Right lobe of liver (tissue), 4 donors: ENCODE data around the gene ZNF556.

ENCODE experiments used
- POLR2A ChIP-seq: fragments of 450-650 bp; IDR thresholded peaks from one replicate; pipeline ENCODE4 v1.6.1; 2017; ENCODE audit warnings: antibody characterized with exemption, mild to moderate bottlenecking
- TF ChIP-seq, protein P1 (sequence below), 4 donors: fragments of 200-600 bp in 3 of 4; fragments of 450-650 bp in 1 of 4; IDR thresholded peaks; one replicate each; pipeline versions ENCODE4 v1.5.1 to v1.8.0; 2016 to 2022; ENCODE audit warnings: antibody characterized with exemption in 4 of 4, mild to moderate bottlenecking in 2 of 4
- donor health status: DM: no; HTN: no; CAD: no.
- donor health status: DM: no; HTN: no; CAD: no.
- donor health status: DM: no; HTN: yes; CAD: no.

DNA sequence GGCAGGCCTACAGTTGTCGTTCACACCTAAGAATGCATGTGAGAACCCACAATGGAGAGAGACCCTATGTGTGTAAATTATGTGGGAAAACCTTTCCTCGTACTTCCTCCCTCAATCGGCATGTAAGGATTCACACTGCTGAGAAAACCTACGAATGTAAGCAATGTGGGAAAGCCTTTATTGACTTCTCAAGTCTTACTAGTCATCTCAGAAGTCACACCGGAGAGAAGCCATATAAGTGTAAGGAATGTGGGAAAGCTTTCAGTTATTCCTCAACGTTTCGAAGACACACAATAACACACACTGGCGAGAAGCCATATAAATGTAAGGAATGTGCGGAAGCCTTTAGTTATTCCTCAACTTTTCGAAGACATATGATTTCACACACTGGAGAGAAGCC lies 14.5 kb upstream of the ZNF556 start:
- TF ChIP-seq, protein P1, sequence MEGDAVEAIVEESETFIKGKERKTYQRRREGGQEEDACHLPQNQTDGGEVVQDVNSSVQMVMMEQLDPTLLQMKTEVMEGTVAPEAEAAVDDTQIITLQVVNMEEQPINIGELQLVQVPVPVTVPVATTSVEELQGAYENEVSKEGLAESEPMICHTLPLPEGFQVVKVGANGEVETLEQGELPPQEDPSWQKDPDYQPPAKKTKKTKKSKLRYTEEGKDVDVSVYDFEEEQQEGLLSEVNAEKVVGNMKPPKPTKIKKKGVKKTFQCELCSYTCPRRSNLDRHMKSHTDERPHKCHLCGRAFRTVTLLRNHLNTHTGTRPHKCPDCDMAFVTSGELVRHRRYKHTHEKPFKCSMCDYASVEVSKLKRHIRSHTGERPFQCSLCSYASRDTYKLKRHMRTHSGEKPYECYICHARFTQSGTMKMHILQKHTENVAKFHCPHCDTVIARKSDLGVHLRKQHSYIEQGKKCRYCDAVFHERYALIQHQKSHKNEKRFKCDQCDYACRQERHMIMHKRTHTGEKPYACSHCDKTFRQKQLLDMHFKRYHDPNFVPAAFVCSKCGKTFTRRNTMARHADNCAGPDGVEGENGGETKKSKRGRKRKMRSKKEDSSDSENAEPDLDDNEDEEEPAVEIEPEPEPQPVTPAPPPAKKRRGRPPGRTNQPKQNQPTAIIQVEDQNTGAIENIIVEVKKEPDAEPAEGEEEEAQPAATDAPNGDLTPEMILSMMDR (IDR thresholded peaks at IDR 0.05) = no peak
- TF ChIP-seq POLR2A = no peak
